Upper lobe of left lung (tissue), 6 donors: ENCODE data around the gene IFT27. TPM values are rescaled to one million over a fixed set of nuclear protein-coding genes. Genes with fewer than 3 reads are reported as not detected.

Experiments used
- ATAC-seq, 2 donors: fragments of 200-7000 bp; cut with Tn5 transposase; one replicate each; pipeline ENCODE4 v1.9.1; 2022; ENCODE audit warnings: mild to moderate bottlenecking in 2 of 2, moderate library complexity in 2 of 2; ENCODE audit not compliant: low FRiP score in 2 of 2
- DNase-seq, 2 donors: peaks; one replicate each; pipeline ENCODE4 v3.0.0-alpha.2; 2019 to 2020
- H3K27ac ChIP-seq, 4 donors: fragments of 200-600 bp; sonication (generic); one replicate each; pipeline ENCODE4 v1.5.1; 2016 to 2019
- H3K27me3 ChIP-seq, 4 donors: fragments of 200-600 bp; sonication (generic); one replicate each; pipeline ENCODE4 v1.5.1; 2017 to 2019
- H3K36me3 ChIP-seq, 4 donors: fragments of 200-600 bp; sonication (generic); one replicate each; pipeline ENCODE4 v1.5.1; 2016 to 2019
- H3K4me1 ChIP-seq, 4 donors: fragments of 200-600 bp; sonication (generic); one replicate each; pipeline ENCODE4 v1.5.1; 2018 to 2019
- H3K4me3 ChIP-seq, 4 donors: fragments of 200-600 bp; sonication (generic); one replicate each; pipeline ENCODE4 v1.5.1; 2017 to 2019; ENCODE audit warnings: mild to moderate bottlenecking in 2 of 4, moderate library complexity in 1 of 4
- H3K9me3 ChIP-seq, 4 donors: fragments of 200-600 bp; sonication (generic); one replicate each; pipeline ENCODE4 v1.5.1; 2018 to 2019
- EP300 ChIP-seq, 4 donors: sonication (generic); formaldehyde crosslinking; IDR thresholded peaks; one replicate each; pipeline ENCODE4 v1.5.1; 2017; ENCODE audit warnings: antibody characterized with exemption in 4 of 4, control low read depth in 2 of 4
- POLR2A ChIP-seq, 4 donors: fragments of 450-650 bp; IDR thresholded peaks; one replicate each; pipeline ENCODE4 v1.5.1; 2016 to 2017; ENCODE audit warnings: antibody characterized with exemption in 4 of 4, mild to moderate bottlenecking in 2 of 4
- POLR2AphosphoS5 ChIP-seq, 2 donors: sonication (generic); formaldehyde crosslinking; IDR thresholded peaks; one replicate each; pipeline ENCODE4 v1.5.1; 2017; ENCODE audit warnings: antibody characterized with exemption in 2 of 2
- WGBS, 2 donors: methylation state at CpG; one replicate each; pipeline ENCODE4 v1.1.5; 2017 to 2018; 5-methylcytosine and 5-hydroxymethylcytosine counted together
- total RNA-seq, 6 donors: library from RNA; depleted of rRNA in 4 of 6; stranded (reverse); fragments of >200 nt in 4 of 6; gene quantifications; one replicate each; pipeline versions ENCODE4 v1.1.0 to v1.2.1, GENCODE V29; 2016 to 2021
- TF ChIP-seq, protein P1 (sequence below), 6 experiments: fragments of 450-650 bp in 4 of 6; fragments of 200-600 bp in 2 of 6; sonication (generic) in 2 of 6; IDR thresholded peaks; one replicate each; pipeline ENCODE4 v1.5.1; 2016 to 2019; ENCODE audit warnings: antibody characterized with exemption in 6 of 6
- donor health status: DM: no; HTN: no; CAD: no; lungs with moderate emphysema.
- donor health status: DM: no; HTN: yes; CAD: no; lungs with severe emphysema.

IFT27 gene, protein sequence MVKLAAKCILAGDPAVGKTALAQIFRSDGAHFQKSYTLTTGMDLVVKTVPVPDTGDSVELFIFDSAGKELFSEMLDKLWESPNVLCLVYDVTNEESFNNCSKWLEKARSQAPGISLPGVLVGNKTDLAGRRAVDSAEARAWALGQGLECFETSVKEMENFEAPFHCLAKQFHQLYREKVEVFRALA
- total RNA-seq = 10 to 100 TPM; 12.6 to 43.0 (median 27.4) TPM

DNA sequence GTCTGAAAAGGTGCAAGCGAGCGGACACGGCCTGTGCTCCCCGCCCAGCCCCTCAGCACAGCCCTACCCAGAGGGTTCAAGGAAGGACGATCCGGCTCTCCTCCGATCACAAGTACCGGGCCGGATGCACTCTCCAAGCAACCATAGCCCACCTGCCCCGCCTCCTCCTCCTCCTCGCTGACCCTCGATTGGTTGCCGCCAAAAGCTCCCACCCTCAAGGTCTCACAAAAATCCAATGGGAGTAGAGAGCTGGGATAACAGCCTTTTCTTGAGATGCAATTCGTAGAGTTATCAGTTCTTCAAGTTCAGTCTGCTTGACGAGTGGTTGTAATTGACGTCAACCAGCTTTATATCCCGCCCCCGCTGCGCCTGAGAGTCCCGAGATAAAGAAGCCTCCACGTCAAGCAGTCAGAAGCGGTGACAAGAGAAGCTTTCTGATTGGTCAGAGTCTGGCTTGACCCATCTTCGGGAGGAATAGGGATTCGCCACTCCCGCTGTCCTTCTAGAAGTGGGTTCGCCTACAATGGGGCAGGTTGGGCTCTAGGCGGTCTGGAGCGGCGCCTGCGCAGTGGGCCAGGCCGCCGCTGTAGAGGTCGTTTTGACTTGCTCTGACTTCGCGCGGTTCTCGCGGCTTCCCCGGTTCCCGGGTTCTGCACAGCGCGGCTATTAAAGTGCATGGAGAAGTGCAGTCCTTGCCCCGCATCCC lies at the start of gene IFT27:
Gene IFT27 (minus strand): TSS at position 156 of the 706 bp plus-strand sequence. CDS start 412 bp downstream, outside the sequence.
- ATAC-seq = peak; percentile 98
- peaks cover 11 to 15% (median 15%) of the 10 kb centered on the region in 4 donors for H3K4me1 ChIP-seq
- no peaks in the 10 kb centered on the region for H3K9me3 ChIP-seq
- WGBS, 2 donors = 0% methylated on average over 19 to 39 of the region's 43 CpGs
- peak within 1 kb of the TSS; percentile 80 to 91 (median 87) for H3K27ac ChIP-seq
- peaks cover 0 to 7% (median 0%) of the 10 kb centered on the region in 4 donors for H3K36me3 ChIP-seq
- H3K27me3 ChIP-seq = no peaks in the 10 kb centered on the region
- peak; percentile 96 to 99 for DNase-seq
- TF ChIP-seq POLR2AphosphoS5 (IDR thresholded peaks at IDR 0.05) (peak; percentile 37 to 66), POLR2A (IDR thresholded peaks at IDR 0.05) (peak in 2 of 4 donors; percentile 30 to 74), EP300 (IDR thresholded peaks at IDR 0.05) (no peak)
- TF ChIP-seq, protein P1, sequence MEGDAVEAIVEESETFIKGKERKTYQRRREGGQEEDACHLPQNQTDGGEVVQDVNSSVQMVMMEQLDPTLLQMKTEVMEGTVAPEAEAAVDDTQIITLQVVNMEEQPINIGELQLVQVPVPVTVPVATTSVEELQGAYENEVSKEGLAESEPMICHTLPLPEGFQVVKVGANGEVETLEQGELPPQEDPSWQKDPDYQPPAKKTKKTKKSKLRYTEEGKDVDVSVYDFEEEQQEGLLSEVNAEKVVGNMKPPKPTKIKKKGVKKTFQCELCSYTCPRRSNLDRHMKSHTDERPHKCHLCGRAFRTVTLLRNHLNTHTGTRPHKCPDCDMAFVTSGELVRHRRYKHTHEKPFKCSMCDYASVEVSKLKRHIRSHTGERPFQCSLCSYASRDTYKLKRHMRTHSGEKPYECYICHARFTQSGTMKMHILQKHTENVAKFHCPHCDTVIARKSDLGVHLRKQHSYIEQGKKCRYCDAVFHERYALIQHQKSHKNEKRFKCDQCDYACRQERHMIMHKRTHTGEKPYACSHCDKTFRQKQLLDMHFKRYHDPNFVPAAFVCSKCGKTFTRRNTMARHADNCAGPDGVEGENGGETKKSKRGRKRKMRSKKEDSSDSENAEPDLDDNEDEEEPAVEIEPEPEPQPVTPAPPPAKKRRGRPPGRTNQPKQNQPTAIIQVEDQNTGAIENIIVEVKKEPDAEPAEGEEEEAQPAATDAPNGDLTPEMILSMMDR (IDR thresholded peaks at IDR 0.05) = peak in 1 of 6 experiments; percentile 18
- H3K4me3 ChIP-seq = peak within 1 kb of the TSS; percentile 90 to 99 (median 96)

DNA sequence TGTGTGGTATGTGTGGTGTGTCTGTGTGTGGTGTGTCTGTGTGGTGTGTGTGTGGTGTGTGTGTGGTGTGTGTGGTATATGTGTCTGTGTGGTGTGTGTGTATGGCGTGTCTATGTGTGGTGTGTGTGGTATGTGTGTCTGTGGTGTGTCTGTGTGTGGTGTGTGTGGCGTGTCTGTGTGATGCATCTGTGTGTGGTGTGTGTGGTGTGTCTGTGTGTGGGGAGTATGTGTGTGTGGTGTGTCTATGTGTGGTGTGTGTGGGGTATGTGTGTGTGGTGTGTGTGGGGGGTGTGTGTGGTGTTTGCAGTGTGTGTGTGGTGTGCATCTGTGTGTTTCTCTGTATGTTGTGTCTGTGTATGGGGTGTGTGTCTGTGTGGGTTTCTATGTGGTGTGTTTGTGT lies 48.7 kb upstream of the IFT27 start:
- Histone ChIP-seq H3K36me3 (no peaks in the 10 kb centered on the region), H3K4me3 (no peak overlapping the region), H3K9me3 (no peaks in the 10 kb centered on the region), H3K4me1 (peaks cover 0 to 7% (median 0%) of the 10 kb centered on the region in 4 donors), H3K27ac (no peak overlapping the region), H3K27me3 (peaks cover 0 to 14% (median 2%) of the 10 kb centered on the region in 4 donors)
- no peak for DNase-seq
- peak in 1 of 2 donors; percentile 15 for ATAC-seq
- 85 to 89% methylated on average over 2 of the region's 2 CpGs for WGBS, 2 donors
- TF ChIP-seq EP300 (IDR thresholded peaks at IDR 0.05) (no peak), POLR2A (IDR thresholded peaks at IDR 0.05) (no peak), POLR2AphosphoS5 (IDR thresholded peaks at IDR 0.05) (no peak)
- TF ChIP-seq, protein P1 (IDR thresholded peaks at IDR 0.05) = no peak

DNA sequence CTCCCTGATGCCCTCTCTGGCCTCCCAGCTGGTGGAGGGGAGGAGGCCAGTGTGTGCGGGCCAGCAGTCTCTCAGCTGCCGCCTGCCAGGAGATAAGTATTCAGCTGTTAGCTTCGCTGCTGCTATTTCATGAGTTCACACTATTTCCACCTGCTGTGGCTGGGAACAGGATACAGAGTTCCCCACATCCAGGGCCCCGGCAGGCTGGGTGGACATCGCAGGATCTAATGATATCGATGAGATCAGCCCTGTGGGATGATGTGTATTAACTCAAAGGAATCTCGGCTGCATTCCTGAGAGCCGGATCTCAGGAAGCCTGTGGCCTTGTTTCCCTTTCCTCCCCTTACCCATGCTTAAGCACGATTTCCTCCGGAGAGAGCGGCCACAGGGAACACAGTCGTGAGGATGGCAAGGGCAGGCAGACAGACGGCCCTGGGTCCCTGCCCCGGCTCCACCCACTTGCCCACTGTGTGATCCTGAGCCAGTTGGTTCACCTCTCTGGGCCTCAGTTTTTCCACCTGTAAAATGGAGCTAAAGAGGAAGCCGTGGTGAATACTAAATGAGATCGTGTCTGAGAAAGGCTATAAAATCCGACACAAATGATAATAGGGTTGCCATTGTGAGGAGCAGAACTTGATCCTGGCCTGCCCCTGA lies 47.4 kb upstream of the IFT27 start:
- H3K27me3 ChIP-seq = peaks cover 0 to 26% (median 9%) of the 10 kb centered on the region in 4 donors
- 45 to 47% methylated on average over 16 to 17 of the region's 17 CpGs for WGBS, 2 donors
- no peaks in the 10 kb centered on the region for H3K36me3 ChIP-seq
- TF ChIP-seq POLR2A (IDR thresholded peaks at IDR 0.05) (no peak), POLR2AphosphoS5 (IDR thresholded peaks at IDR 0.05) (no peak)
- TF ChIP-seq, protein P1 (IDR thresholded peaks at IDR 0.05) = no peak
- H3K27ac ChIP-seq = no peak overlapping the region
- DNase-seq (no peak), ATAC-seq (no peak)
- no peaks in the 10 kb centered on the region for H3K9me3 ChIP-seq
- no peak overlapping the region for H3K4me3 ChIP-seq
- no peaks in the 10 kb centered on the region for H3K4me1 ChIP-seq

DNA sequence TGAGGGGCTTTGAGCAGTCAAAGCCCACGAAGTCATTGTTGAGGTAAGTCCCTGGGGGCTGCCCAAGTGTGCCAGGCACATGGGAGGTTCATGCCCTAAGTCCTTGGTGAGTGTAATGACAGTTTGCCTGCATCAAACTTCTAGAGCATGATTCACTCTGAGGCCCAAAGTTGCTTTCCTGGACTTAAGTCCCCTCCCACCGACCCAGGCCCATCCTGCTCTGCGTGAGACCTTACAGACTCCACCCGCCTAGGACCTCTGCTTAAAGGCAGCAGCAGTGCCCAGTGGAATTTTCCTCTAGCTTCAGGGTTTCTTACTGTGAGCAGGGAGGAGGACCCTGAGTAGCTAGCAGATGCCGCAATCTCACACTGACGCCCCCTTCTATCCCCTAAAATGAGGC lies 46.7 kb upstream of the IFT27 start:
- Histone ChIP-seq H3K27me3 (peaks cover 0 to 33% (median 12%) of the 10 kb centered on the region in 4 donors), H3K4me3 (no peak overlapping the region), H3K9me3 (no peaks in the 10 kb centered on the region), H3K4me1 (peaks cover 0 to under 1% (median 0%) of the 10 kb centered on the region in 4 donors), H3K27ac (no peak overlapping the region), H3K36me3 (no peaks in the 10 kb centered on the region)
- DNase-seq = no peak
- TF ChIP-seq EP300 (IDR thresholded peaks at IDR 0.05) (no peak), POLR2A (IDR thresholded peaks at IDR 0.05) (no peak), POLR2AphosphoS5 (IDR thresholded peaks at IDR 0.05) (no peak)
- TF ChIP-seq, protein P1 (IDR thresholded peaks at IDR 0.05) = no peak
- no peak for ATAC-seq
- WGBS, 2 donors = 75 to 77% methylated on average over 6 of the region's 6 CpGs
